ENCODE measurements around the gene POU2F3.

POU2F3 gene

GRCh38 chr11:120304526-120304925 is 64.6 kb downstream of the POU2F3 start:
- TF ChIP-seq SIN3A (IDR thresholded peaks at IDR 0.05; ENCODE audit: borderline replicate concordance, insufficient read depth, low read length) (no peak), POLR2AphosphoS5 (IDR thresholded peaks at IDR 0.05; ENCODE audit: low read depth, low read length) (no peak), FOXP2 (optimal IDR thresholded peaks at IDR 0.05; ENCODE audit: borderline replicate concordance, extremely low read depth, extremely low read length, insufficient read depth) (no peak), TAF1 (IDR thresholded peaks at IDR 0.05; ENCODE audit: borderline replicate concordance, insufficient read depth, low read length) (no peak)
- TF ChIP-seq, protein P1, sequence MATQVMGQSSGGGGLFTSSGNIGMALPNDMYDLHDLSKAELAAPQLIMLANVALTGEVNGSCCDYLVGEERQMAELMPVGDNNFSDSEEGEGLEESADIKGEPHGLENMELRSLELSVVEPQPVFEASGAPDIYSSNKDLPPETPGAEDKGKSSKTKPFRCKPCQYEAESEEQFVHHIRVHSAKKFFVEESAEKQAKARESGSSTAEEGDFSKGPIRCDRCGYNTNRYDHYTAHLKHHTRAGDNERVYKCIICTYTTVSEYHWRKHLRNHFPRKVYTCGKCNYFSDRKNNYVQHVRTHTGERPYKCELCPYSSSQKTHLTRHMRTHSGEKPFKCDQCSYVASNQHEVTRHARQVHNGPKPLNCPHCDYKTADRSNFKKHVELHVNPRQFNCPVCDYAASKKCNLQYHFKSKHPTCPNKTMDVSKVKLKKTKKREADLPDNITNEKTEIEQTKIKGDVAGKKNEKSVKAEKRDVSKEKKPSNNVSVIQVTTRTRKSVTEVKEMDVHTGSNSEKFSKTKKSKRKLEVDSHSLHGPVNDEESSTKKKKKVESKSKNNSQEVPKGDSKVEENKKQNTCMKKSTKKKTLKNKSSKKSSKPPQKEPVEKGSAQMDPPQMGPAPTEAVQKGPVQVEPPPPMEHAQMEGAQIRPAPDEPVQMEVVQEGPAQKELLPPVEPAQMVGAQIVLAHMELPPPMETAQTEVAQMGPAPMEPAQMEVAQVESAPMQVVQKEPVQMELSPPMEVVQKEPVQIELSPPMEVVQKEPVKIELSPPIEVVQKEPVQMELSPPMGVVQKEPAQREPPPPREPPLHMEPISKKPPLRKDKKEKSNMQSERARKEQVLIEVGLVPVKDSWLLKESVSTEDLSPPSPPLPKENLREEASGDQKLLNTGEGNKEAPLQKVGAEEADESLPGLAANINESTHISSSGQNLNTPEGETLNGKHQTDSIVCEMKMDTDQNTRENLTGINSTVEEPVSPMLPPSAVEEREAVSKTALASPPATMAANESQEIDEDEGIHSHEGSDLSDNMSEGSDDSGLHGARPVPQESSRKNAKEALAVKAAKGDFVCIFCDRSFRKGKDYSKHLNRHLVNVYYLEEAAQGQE (IDR thresholded peaks at IDR 0.05; ENCODE audit: insufficient read depth in 1 of 2, low read depth in 2 of 2, low read length in 2 of 2): no peak

GRCh38 chr11:120305286-120305685 is 65.3 kb downstream of the POU2F3 start:
- TF ChIP-seq FOXP2 (optimal IDR thresholded peaks at IDR 0.05; ENCODE audit: borderline replicate concordance, extremely low read depth, extremely low read length, insufficient read depth) (no peak), SIN3A (IDR thresholded peaks at IDR 0.05; ENCODE audit: borderline replicate concordance, insufficient read depth, low read length) (no peak), POLR2AphosphoS5 (IDR thresholded peaks at IDR 0.05; ENCODE audit: low read depth, low read length) (no peak), TAF1 (IDR thresholded peaks at IDR 0.05; ENCODE audit: borderline replicate concordance, insufficient read depth, low read length) (no peak)
- TF ChIP-seq, protein P1 (IDR thresholded peaks at IDR 0.05; ENCODE audit: insufficient read depth in 1 of 2, low read depth in 2 of 2, low read length in 2 of 2): no peak

DNA sequence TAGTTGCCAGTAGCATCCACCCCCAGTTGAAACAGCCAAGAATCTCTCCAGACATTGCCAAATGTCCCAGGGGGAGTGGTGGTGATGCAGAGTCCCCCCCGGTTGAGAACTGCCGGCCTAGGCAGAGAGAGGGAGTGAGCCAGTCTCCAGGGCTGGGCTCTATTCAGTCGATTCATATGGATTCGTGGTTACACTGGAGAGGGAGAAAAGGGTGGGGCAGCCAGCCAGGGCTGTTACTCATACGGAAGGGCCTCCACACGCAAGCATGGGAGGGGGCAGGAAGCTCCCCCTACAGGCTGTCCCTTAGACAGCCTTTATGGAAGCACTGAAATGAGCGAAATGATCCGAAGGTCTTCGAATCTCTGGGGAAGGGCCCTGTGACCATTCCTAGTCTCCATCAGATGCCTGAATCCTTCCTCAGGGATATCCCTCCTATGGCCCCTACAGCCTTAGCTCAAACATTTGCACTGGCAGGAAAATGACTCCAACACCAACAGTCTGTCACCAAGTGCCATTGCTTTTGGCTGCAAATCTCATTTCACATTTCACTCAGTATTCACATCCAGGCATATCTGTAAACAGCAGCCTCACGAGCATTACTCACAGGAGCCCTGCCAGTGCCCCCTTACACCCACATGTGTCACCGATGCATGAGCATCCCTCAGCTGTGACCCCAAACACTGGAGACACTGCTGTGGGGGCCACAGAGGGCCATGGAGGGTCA is 66.7 kb downstream of the POU2F3 start:
- TF ChIP-seq, protein P1 (IDR thresholded peaks at IDR 0.05; ENCODE audit: insufficient read depth in 1 of 2, low read depth in 2 of 2, low read length in 2 of 2): no peak
- TF ChIP-seq TAF1 (IDR thresholded peaks at IDR 0.05; ENCODE audit: borderline replicate concordance, insufficient read depth, low read length) (no peak), SIN3A (IDR thresholded peaks at IDR 0.05; ENCODE audit: borderline replicate concordance, insufficient read depth, low read length) (no peak), POLR2AphosphoS5 (IDR thresholded peaks at IDR 0.05; ENCODE audit: low read depth, low read length) (no peak)

GRCh38 chr11:120307476-120307875 is 67.5 kb downstream of the POU2F3 start:
- TF ChIP-seq POLR2AphosphoS5 (IDR thresholded peaks at IDR 0.05; ENCODE audit: low read depth, low read length): no peak
- TF ChIP-seq TAF1 (IDR thresholded peaks at IDR 0.05; ENCODE audit: borderline replicate concordance, insufficient read depth, low read length): no peak
- no peak for TF ChIP-seq FOXP2 (optimal IDR thresholded peaks at IDR 0.05; ENCODE audit: borderline replicate concordance, extremely low read depth, extremely low read length, insufficient read depth)

DNA sequence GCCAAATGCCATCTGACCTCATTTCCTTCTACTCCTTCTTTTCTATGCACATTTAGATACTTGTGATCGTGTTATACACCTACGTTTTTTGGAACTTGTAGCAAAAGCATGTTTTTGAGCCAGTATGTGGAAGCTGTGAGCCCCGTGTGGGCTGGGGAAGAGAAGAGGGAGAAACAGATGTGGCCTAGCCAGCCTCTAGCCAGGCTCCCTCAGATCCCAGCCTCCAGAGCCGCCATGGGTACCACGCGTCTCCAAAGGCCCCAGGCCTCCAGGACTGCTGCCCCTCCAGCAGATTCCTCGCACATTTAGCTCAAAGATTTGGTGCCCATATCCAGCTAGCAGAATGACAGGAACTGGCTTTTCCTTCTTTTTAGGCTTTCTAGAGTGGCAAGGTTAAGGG is 68.1 kb downstream of the POU2F3 start:
- TF ChIP-seq, protein P1 (IDR thresholded peaks at IDR 0.05; ENCODE audit: insufficient read depth in 1 of 2, low read depth in 2 of 2, low read length in 2 of 2): no peak
- TF ChIP-seq SIN3A (IDR thresholded peaks at IDR 0.05; ENCODE audit: borderline replicate concordance, insufficient read depth, low read length): no peak
- TF ChIP-seq POLR2AphosphoS5 (IDR thresholded peaks at IDR 0.05; ENCODE audit: low read depth, low read length): no peak
- TF ChIP-seq TAF1 (IDR thresholded peaks at IDR 0.05; ENCODE audit: borderline replicate concordance, insufficient read depth, low read length): no peak
- no peak for TF ChIP-seq FOXP2 (optimal IDR thresholded peaks at IDR 0.05; ENCODE audit: borderline replicate concordance, extremely low read depth, extremely low read length, insufficient read depth)
